ENCODE results near the gene PRND. TPM values are rescaled to one million over a fixed set of nuclear protein-coding genes. Genes with fewer than 3 reads are reported as not detected.

Gene PRND
- total and polyA plus RNA-seq, 2 of the 13 experiments (the other 11 are each of a cell fraction or from before 2014, with no cell fraction given), result not detected

DNA sequence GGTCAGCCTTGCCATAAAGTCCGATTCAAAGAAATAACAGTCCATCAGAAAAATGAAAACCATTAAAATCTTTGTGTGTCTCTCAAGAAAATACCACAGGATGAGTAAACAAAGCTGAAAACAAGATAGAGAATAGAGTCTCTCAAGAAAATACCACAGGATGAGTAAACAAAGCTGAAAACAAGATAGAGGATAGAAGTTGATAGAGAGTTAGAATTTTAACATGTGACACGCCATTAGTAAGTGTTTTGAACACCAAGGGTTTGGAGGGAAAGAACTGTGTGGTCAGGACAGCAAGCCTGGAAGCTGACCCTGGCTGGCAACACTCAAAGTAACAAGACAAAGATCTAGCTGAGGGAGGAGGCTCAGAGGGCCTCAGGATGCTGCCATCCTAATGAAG, 43.9 kb upstream of the PRND start (continued):
- TF ChIP-seq, protein P1, sequence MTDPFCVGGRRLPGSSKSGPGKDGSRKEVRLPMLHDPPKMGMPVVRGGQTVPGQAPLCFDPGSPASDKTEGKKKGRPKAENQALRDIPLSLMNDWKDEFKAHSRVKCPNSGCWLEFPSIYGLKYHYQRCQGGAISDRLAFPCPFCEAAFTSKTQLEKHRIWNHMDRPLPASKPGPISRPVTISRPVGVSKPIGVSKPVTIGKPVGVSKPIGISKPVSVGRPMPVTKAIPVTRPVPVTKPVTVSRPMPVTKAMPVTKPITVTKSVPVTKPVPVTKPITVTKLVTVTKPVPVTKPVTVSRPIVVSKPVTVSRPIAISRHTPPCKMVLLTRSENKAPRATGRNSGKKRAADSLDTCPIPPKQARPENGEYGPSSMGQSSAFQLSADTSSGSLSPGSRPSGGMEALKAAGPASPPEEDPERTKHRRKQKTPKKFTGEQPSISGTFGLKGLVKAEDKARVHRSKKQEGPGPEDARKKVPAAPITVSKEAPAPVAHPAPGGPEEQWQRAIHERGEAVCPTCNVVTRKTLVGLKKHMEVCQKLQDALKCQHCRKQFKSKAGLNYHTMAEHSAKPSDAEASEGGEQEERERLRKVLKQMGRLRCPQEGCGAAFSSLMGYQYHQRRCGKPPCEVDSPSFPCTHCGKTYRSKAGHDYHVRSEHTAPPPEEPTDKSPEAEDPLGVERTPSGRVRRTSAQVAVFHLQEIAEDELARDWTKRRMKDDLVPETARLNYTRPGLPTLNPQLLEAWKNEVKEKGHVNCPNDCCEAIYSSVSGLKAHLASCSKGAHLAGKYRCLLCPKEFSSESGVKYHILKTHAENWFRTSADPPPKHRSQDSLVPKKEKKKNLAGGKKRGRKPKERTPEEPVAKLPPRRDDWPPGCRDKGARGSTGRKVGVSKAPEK (CRISPR knock-in tag; IDR thresholded peaks at IDR 0.05; ENCODE audit: borderline replicate concordance), result no peak
- TF ChIP-seq ZNF12 (CRISPR knock-in tag; IDR thresholded peaks at IDR 0.05) (no peak), TFE3 (CRISPR knock-in tag; IDR thresholded peaks at IDR 0.05) (no peak), NONO (IDR thresholded peaks at IDR 0.05) (no peak), NONO (CRISPR knock-in tag; conservative IDR thresholded peaks at IDR 0.05) (no peak), SCMH1 (CRISPR knock-in tag; IDR thresholded peaks at IDR 0.05; ENCODE audit: borderline replicate concordance) (no peak), ZNF816 (CRISPR knock-in tag; IDR thresholded peaks at IDR 0.05; ENCODE audit: borderline replicate concordance) (no peak)
- TF ChIP-seq, protein P2, sequence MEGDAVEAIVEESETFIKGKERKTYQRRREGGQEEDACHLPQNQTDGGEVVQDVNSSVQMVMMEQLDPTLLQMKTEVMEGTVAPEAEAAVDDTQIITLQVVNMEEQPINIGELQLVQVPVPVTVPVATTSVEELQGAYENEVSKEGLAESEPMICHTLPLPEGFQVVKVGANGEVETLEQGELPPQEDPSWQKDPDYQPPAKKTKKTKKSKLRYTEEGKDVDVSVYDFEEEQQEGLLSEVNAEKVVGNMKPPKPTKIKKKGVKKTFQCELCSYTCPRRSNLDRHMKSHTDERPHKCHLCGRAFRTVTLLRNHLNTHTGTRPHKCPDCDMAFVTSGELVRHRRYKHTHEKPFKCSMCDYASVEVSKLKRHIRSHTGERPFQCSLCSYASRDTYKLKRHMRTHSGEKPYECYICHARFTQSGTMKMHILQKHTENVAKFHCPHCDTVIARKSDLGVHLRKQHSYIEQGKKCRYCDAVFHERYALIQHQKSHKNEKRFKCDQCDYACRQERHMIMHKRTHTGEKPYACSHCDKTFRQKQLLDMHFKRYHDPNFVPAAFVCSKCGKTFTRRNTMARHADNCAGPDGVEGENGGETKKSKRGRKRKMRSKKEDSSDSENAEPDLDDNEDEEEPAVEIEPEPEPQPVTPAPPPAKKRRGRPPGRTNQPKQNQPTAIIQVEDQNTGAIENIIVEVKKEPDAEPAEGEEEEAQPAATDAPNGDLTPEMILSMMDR (CRISPR knock-in tag; IDR thresholded peaks at IDR 0.05), result no peak

Data from HepG2 (cell line).